GM10266 (cell line): ENCODE measurements around the gene CALHM1.
"Not testable (repeated sequence)": the region's sequence is repeated elsewhere in the genome, so short reads cannot be mapped to it uniquely, and the experiment has no call there.

Experiments
- DNase-seq: peaks from one replicate; pipeline ENCODE4 v3.0.0; 2012; ENCODE audit errors: extremely low spot score
- TF ChIP-seq, protein P1 (sequence below): IDR thresholded peaks from 2 replicates; pipeline ENCODE4 v1.5.1; 2012; ENCODE audit warnings: mild to moderate bottlenecking, low read depth; ENCODE audit not compliant: control insufficient read depth, insufficient read depth; ENCODE audit errors: missing control alignments

The CALHM1 gene

DNA sequence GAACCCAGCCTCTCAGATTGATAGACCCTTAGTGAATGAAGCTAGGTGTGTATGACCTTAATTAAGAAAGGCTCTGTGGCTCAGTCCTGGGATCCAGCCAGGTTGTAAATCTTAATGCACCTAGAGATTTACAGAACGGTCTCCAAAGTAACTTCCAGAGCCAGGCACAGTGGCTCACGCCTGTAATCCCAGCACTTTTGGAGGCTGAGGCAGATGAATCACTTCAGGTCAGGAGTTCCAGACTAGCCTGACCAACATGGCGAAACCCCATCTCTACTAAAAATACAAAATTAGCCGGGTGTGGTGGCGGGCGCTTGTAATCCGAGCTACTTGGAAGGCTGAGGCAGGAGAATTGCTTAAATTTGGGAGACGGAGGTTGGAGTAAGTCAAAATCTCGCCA, 30.8 kb downstream of the CALHM1 start:
- TF ChIP-seq, protein P1, sequence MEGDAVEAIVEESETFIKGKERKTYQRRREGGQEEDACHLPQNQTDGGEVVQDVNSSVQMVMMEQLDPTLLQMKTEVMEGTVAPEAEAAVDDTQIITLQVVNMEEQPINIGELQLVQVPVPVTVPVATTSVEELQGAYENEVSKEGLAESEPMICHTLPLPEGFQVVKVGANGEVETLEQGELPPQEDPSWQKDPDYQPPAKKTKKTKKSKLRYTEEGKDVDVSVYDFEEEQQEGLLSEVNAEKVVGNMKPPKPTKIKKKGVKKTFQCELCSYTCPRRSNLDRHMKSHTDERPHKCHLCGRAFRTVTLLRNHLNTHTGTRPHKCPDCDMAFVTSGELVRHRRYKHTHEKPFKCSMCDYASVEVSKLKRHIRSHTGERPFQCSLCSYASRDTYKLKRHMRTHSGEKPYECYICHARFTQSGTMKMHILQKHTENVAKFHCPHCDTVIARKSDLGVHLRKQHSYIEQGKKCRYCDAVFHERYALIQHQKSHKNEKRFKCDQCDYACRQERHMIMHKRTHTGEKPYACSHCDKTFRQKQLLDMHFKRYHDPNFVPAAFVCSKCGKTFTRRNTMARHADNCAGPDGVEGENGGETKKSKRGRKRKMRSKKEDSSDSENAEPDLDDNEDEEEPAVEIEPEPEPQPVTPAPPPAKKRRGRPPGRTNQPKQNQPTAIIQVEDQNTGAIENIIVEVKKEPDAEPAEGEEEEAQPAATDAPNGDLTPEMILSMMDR: no peak
- no peak for DNase-seq

DNA sequence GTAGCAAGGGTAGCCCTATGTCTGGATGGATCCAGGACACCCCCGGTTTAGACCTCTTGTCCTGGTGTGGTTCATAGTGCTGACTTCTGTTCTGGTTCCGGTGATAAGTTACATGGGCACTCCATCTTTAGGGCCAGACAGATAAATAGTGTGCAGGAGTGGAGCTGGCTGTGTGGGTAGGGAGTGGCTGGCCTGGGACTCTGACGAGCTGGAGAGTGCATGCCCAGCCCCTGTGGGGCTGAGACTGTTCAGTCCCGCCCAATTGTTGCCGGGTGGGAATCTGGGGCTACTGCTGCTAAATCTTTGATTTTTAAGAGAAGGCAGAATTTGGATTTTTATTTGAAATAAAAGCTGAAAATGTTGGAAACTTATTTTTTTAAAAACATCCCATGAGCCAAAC, 35.0 kb downstream of the CALHM1 start:
- TF ChIP-seq, protein P1: no peak
- no peak for DNase-seq

DNA sequence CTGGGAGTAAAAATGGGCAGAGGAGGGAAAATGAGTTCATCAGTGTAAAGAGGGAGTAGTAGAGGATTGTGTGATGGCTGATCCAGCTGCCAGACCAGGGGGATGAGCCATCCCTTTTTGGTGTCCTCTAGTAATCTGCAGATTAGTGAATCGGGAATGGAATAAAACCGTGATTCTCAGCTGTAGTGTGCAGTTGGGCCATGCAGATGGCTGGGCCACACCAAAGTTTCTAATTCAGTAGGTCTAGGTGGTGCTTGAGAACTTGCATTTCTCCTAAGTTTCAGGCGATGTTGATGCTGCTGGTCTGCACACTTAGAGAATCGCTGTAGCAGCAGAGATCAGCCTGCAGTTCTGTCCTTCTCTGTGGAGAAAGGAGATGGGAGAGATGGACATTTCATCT, 39.6 kb downstream of the CALHM1 start:
- DNase-seq: no peak
- TF ChIP-seq, protein P1: no peak

DNA sequence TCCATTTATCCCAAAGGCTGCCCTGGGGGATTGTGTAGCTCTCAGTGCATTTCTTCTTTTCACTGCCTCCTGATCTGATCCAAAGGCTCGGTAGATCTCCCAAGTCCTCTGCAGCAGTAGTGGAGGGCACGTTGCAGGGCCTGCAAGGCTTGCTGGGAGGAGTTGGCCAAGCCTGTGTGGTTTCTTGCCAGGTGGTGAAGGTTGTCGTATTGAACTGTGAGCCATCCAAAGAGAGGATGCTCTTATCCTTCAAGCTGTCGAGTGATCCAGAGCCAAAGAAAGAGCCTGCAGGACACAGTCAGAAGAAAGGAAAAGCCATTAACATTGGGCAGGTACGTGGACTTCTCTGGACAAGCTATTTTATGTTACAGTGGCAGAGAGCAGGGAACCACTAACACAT, 41.1 kb downstream of the CALHM1 start:
- TF ChIP-seq, protein P1: no peak
- no peak for DNase-seq

DNA sequence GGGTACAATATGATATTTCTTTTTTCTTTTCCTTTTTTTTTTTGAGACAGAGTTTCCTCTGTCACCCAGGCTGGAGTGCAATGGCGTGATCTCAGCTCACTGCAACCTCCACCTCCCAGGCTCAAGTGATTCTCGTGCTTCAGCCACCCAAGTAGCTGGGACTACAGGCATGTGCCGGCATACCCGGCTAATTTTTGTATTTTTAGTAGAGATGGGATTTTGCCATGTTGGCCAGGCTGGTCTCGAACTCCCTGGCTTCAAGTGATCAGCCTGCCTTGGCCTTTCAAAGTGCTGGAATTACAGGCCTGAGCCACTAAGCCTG, 41.6 kb downstream of the CALHM1 start:
- DNase-seq: not testable (repeated sequence)

DNA sequence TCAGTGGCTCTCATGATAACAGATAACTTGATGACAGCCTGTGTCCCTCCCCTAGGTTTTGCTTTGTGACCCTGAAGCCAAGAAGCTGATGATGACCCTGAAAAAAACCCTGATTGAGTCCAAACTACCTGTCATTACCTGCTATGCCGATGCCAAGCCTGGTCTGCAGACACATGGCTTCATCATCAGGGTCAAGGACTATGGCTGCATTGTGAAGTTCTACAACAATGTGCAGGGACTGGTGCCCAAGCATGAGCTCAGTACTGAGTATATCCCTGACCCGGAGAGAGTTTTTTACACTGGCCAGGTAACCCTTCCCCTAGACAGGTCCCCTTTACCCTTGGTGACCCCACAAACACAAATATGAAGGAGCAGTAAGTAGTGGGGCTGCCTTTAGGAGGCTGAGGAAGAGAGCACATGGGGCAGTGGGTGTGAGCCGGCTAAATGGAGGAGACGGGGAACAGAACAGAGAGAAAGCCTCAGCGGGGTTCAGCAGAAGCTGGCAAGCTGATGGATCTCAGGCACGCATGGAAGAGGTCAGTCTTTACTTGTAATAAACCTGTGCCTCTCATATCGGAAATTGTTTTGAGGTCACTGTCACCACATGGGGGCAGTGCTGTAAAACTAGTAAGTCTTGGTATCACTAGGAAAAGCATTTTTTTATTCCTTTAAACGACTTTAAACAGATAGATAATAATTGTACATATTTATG, 42.1 kb downstream of the CALHM1 start:
- TF ChIP-seq, protein P1: peak; percentile 73
- peak; percentile 59 for DNase-seq

DNA sequence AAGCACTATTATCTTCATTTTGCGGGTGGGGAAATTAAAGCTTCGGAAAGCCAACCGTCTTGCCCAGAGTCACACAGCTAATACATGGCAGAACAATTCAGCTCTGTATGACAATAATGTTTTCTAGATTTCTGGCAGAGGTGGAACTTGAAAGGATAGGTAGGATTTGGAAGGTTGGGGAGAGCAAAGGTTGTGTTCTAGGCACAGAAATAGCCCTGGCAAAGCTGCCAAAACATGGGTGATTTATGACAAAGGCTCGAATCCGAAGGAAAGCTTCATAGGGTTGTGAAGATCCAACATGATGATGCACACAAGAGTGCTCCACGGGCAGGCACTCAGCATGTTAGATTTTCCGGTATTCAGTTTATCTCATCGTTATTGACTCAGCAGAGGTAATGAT, 43.1 kb downstream of the CALHM1 start:
- DNase-seq: no peak
- TF ChIP-seq, protein P1: no peak

DNA sequence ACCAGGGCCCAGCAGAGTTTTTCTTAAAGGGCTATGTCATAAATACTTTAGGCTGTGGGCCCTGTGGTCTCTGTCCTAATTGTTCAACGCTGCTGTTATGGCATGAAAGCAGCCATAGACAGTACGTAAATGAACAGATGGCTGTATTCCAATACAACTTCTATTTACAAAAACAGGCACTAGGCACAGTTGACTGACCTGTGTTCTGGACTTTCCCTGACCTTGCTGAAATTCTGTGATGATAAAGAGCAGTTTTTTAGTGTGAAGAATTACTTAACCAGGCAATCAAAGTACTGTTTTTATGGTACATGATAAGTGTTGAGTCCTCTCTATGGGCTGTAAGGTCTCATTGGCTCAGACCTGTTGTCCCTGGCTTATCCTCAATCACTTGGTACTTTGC, 45.1 kb downstream of the CALHM1 start:
- no peak for DNase-seq
- TF ChIP-seq, protein P1: no peak
